Aorta (tissue), 5 donors: ENCODE measurements around the gene COQ5. TPM values are rescaled to one million over a fixed set of nuclear protein-coding genes. Genes with fewer than 3 reads are reported as not detected.

Experiments
- ATAC-seq: fragments of 200-7000 bp; cut with Tn5 transposase; one replicate; pipeline ENCODE4 v1.9.1; 2022; ENCODE audit warnings: moderate library complexity; ENCODE audit not compliant: low FRiP score
- DNase-seq, 2 donors: peaks; one replicate each; pipeline ENCODE4 v3.0.0-alpha.2; 2020
- H3K27ac ChIP-seq, 2 donors: one replicate each; pipeline ENCODE4 v1.5.1; 2013; ENCODE audit warnings: low read length in 2 of 2, mild to moderate bottlenecking in 2 of 2, moderate library complexity in 2 of 2, control low read depth in 1 of 2, inconsistent platforms in 1 of 2, low read depth in 1 of 2
- H3K27me3 ChIP-seq, 2 donors: one replicate each; pipeline ENCODE4 v1.6.1; 2013; ENCODE audit warnings: control low read depth in 1 of 2, low read length in 1 of 2, mild to moderate bottlenecking in 1 of 2, moderate library complexity in 1 of 2; ENCODE audit not compliant: insufficient read depth in 2 of 2, control insufficient read depth in 1 of 2
- H3K36me3 ChIP-seq, 2 donors: one replicate each; pipeline ENCODE4 v1.6.1; 2013; ENCODE audit warnings: control low read depth in 1 of 2, low read length in 1 of 2, mild to moderate bottlenecking in 1 of 2; ENCODE audit not compliant: insufficient read depth in 2 of 2, control insufficient read depth in 1 of 2
- H3K4me1 ChIP-seq, 2 donors: one replicate each; pipeline ENCODE4 v1.6.1; 2013; ENCODE audit warnings: low read length in 2 of 2, control low read depth in 1 of 2, mild to moderate bottlenecking in 1 of 2, moderate library complexity in 1 of 2; ENCODE audit not compliant: insufficient read depth in 2 of 2, control insufficient read depth in 1 of 2
- H3K4me3 ChIP-seq, 2 donors: one replicate each; pipeline ENCODE4 v1.5.1; 2013; ENCODE audit warnings: low read length in 2 of 2, control low read depth in 1 of 2, mild to moderate bottlenecking in 1 of 2
- H3K9me3 ChIP-seq: one replicate; pipeline ENCODE4 v1.6.1; 2013; ENCODE audit warnings: mild to moderate bottlenecking, low read length; ENCODE audit not compliant: control insufficient read depth
- WGBS, 2 donors: extraction: QIAGEN DNeasy Blood & Tissue Kit; methylation state at CpG; one replicate each; pipeline ENCODE4 v1.1.7; 2013; 5-methylcytosine and 5-hydroxymethylcytosine counted together
- intact Hi-C, 2 donors: fragments of 100-400 bp; cut with DNase I; formaldehyde crosslinking; loops; one replicate each; pipeline versions ENCODE4 v1.14.2 to v1.15.0; 2022
- long read RNA-seq, 2 donors: library from polyadenylated mRNA; unstranded; transcript quantifications; one replicate each; pipeline ENCODE4 v2.0.0, GENCODE V29; 2020 to 2021
- polyA plus RNA-seq, 2 donors: library from polyadenylated mRNA; stranded (reverse); fragments of 200-250 nt; gene quantifications; one replicate each; pipeline ENCODE4 v1.2.3, GENCODE V29; 2013
- total RNA-seq, 2 donors: library from RNA; stranded (reverse); fragmentation: NEBNext Ultra II Directional; extraction: Animal tissue kit (Norgen Biotek cat#: 25700); gene quantifications; one replicate each; pipeline ENCODE4 v1.2.1, GENCODE V29; 2021
- donor health status: healthy with polysubstance abuse.
- donor health status: Bipolar disorder and iron deficiency.
- donor health status: DM: no; HTN: no; CAD: no.
- donor health status: DM: no; HTN: no; CAD: no.
- donor health status: DM: yes; HTN: yes; CAD: no.

The COQ5 gene, protein sequence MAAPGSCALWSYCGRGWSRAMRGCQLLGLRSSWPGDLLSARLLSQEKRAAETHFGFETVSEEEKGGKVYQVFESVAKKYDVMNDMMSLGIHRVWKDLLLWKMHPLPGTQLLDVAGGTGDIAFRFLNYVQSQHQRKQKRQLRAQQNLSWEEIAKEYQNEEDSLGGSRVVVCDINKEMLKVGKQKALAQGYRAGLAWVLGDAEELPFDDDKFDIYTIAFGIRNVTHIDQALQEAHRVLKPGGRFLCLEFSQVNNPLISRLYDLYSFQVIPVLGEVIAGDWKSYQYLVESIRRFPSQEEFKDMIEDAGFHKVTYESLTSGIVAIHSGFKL
- total RNA-seq (10 to 100 TPM; 12.0 to 18.3 TPM), polyA plus RNA-seq (10 to 100 TPM; 25.0 to 26.0 TPM)
- long read RNA-seq, donor 1, transcript COQ5-201 (7 exons, 1,535 nt): major isoform, 73 of 108 reads
- long read RNA-seq, donor 1, partial matches to known transcripts: 2 of 108 reads
- long read RNA-seq, donor 1, other reads (novel, unspliced or antisense): 33 of 108 reads
- long read RNA-seq, donor 2, transcript COQ5-201 (7 exons, 1,535 nt): major isoform, 20 of 26 reads
- long read RNA-seq, donor 2, partial matches to known transcripts: 0 of 26 reads
- long read RNA-seq, donor 2, other reads (novel, unspliced or antisense): 6 of 26 reads

DNA sequence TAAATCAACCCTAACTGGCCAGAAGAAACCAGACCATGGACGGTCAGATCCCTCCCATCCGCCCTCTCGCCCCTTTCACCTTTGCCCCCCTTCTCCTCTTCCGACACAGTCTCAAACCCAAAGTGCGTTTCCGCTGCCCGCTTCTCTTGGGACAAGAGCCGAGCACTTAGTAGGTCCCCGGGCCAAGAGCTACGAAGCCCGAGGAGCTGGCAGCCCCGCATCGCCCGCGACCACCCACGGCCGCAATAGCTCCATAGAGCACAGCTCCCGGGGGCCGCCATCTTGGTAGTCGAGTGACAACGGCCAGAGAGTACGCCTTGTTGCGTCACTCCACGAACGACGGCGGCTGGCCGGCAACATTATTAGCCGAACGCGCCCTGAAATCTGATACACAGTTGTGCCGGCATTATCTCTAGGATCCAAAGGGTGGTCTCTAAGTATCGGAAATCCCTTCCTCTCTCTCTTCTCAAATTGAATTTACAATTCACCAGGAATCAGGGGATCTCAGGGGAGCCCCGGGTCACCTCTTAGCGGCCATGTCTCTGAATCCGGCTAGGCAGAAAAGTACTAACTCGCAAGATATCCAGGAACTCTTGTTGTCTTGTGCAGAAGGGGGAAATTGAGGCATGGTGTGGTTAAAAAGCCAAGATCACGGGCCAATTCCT is at the start of gene COQ5:
Gene COQ5 (minus strand): TSS at position 298 of the 665 bp plus-strand sequence. CDS start 17 bp downstream, at position 281.
- H3K36me3 ChIP-seq: no peaks in the 10 kb centered on the region
- intact Hi-C loops: loop anchor here in 1 of 2 donors (2.0 kb wide), 1 partner anchor 58 kb away; no protein-coding TSS in a partner anchor
- no peaks in the 10 kb centered on the region for H3K9me3 ChIP-seq
- DNase-seq (peak; percentile 92 to 97), ATAC-seq (peak; percentile 97)
- peak within 1 kb of the TSS in 1 of 2 donors; percentile 93 for H3K27ac ChIP-seq
- 1% methylated on average over 38 of the region's 38 CpGs for WGBS, 2 donors
- H3K4me1 ChIP-seq: no peaks in the 10 kb centered on the region
- H3K27me3 ChIP-seq: no peaks in the 10 kb centered on the region
- peak within 1 kb of the TSS; percentile 54 to 94 for H3K4me3 ChIP-seq

DNA sequence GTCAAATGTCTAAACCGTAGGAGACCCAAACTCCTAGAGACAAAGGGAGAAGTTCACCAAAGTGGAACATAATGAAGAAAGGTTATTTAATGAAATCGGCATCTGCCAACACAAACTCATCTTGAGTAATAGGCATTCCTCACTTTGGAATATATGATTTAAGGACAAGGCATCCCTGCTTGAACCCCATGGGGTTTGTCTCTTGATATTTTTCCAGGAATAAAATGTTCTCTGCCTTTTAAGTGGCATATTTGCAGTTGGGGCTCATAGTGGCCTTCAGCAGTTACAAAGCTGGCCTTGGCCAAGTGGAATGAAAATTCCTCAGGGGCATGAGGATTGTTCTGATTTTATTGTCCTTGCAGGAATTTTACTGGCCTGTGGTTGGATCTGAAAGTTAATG is 45.1 kb upstream of the COQ5 start:
- Histone ChIP-seq H3K4me1 (no peaks in the 10 kb centered on the region), H3K27me3 (no peaks in the 10 kb centered on the region), H3K4me3 (no peak overlapping the region), H3K9me3 (no peaks in the 10 kb centered on the region), H3K27ac (no peak overlapping the region), H3K36me3 (peaks cover 0 to 17% of the 10 kb centered on the region in 2 donors)
- ATAC-seq: no peak
- no peak for DNase-seq
- WGBS, 2 donors: 68 to 85% methylated on average over 2 of the region's 2 CpGs
- intact Hi-C loops: no loop called here

DNA sequence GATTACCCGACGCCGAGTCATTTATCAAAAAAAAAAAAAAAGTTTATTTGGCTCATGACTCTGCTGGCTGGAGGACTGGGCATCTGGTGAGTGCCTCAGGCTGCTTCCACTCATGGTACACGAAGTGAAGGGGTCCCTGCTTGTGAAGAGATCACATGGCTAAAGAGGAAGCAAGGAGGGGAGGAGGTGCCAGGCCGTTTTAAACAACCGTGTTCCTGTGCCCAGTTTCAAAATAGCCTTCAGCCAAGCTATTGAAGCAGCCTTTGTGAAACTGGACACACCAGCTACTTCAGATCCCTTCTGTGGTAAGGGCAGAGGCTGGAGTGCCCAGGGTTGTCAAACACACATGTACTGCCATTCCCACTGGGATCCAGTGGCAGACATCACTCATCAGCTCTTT is 44.6 kb upstream of the COQ5 start:
- no peaks in the 10 kb centered on the region for H3K27me3 ChIP-seq
- no peak overlapping the region for H3K27ac ChIP-seq
- no peaks in the 10 kb centered on the region for H3K4me1 ChIP-seq
- WGBS, 2 donors: 65 to 69% methylated on average over 6 of the region's 6 CpGs
- H3K9me3 ChIP-seq: no peaks in the 10 kb centered on the region
- intact Hi-C loops: no loop called here
- H3K4me3 ChIP-seq: no peak overlapping the region
- peaks cover 2 to 17% of the 10 kb centered on the region in 2 donors for H3K36me3 ChIP-seq
- ATAC-seq: no peak
- no peak for DNase-seq

DNA sequence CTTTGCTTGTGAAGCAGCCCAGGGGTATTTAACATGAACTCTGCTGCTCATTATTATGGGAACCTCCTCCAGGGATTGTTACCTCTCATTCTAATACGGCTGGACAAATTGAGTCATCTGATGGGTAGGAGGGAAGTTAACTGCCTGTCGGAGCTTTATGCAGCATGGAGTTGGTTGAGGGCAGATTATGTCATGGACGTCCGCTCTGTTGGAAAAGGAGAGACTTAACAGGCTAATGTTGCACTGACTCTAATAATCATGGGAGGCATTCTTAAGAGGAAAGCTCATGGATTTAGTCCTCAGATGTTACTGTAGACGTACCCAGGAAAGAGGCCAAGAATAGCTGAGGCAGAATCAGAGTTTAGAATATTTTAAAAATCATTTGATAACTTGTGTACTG is 42.3 kb upstream of the COQ5 start:
- H3K4me1 ChIP-seq: no peaks in the 10 kb centered on the region
- H3K4me3 ChIP-seq: no peak overlapping the region
- ATAC-seq (no peak), DNase-seq (no peak)
- no peak overlapping the region for H3K27ac ChIP-seq
- WGBS, 2 donors: 37% methylated on average over 5 of the region's 5 CpGs
- no peaks in the 10 kb centered on the region for H3K27me3 ChIP-seq
- H3K36me3 ChIP-seq: peaks cover 5 to 15% of the 10 kb centered on the region in 2 donors
- intact Hi-C loops: no loop called here
- H3K9me3 ChIP-seq: no peaks in the 10 kb centered on the region

DNA sequence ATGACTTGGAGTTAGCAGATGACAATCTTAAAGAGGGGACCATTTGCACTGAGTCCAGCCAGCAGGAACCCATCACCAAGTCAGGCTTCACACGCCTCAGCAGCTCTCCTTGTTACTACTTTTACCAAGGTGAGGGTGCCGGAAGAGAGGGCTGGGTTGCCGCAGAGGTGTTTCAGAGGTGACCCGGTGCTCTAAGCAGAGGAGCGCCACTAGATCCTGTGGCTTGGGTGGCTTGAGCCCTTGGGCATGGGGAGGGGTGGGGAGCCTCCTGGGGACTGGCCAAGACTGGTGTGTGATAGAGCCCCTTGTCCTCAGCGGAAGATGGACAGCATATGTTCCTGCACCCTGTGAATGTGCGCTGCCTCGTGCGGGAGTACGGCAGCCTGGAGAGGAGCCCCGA is 34.5 kb upstream of the COQ5 start:
- Histone ChIP-seq H3K36me3 (peaks cover 25 to 33% of the 10 kb centered on the region in 2 donors), H3K9me3 (no peaks in the 10 kb centered on the region), H3K4me1 (no peaks in the 10 kb centered on the region), H3K4me3 (no peak overlapping the region), H3K27me3 (no peaks in the 10 kb centered on the region), H3K27ac (no peak overlapping the region)
- ATAC-seq (no peak), DNase-seq (no peak)
- WGBS, 2 donors: 90 to 93% methylated on average over 11 of the region's 11 CpGs
- intact Hi-C loops: no loop called here

DNA sequence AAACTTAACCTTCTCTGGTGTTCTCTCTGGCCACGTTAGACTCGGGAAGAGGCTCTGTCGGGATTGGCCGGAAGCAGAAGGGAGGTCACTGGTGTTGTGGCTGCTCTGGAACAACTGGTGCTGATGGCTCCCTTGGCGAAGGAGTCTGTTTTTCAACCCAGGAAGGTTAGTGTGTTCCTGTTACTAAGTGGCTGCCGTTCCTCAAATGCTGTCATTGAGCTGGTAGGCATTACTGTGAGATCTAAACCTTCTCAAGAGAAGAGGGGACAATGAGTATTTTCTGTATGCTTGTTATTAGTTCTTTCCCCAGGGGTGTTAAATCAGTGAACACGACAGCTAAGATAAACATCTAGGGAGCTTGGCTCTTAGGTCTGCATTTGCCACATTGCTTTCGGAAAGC is 33.9 kb upstream of the COQ5 start:
- 39 to 53% methylated on average over 8 of the region's 8 CpGs for WGBS, 2 donors
- no peaks in the 10 kb centered on the region for H3K9me3 ChIP-seq
- H3K4me1 ChIP-seq: no peaks in the 10 kb centered on the region
- DNase-seq (no peak), ATAC-seq (no peak)
- no peak overlapping the region for H3K27ac ChIP-seq
- H3K27me3 ChIP-seq: no peaks in the 10 kb centered on the region
- peaks cover 25 to 34% of the 10 kb centered on the region in 2 donors for H3K36me3 ChIP-seq
- intact Hi-C loops: no loop called here
- H3K4me3 ChIP-seq: no peak overlapping the region

DNA sequence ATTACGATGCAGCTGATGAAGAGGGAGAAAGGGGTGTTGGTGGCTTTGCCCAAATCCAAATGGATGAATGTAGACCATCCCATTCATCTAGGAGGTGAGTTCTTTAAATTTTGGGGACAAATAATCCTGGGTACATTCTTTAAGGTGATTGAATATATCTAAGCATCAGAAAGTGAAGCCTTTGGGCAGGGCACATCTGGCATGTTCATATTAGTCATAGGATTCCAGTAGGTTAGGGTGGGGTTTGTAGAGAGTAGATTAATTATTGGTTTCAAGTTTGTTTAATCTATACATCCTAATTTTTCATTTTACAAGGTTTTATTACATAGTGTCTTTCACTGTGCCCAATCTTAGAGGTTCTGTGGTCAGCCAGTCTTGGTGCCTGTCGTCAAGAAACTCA is 28.6 kb upstream of the COQ5 start:
- no peaks in the 10 kb centered on the region for H3K9me3 ChIP-seq
- no peak overlapping the region for H3K4me3 ChIP-seq
- DNase-seq: no peak
- peaks cover 13 to 15% of the 10 kb centered on the region in 2 donors for H3K36me3 ChIP-seq
- intact Hi-C loops: no loop called here
- H3K4me1 ChIP-seq: no peaks in the 10 kb centered on the region
- no peak overlapping the region for H3K27ac ChIP-seq
- WGBS, 2 donors: 86 to 94% methylated on average over 2 of the region's 2 CpGs
- H3K27me3 ChIP-seq: no peaks in the 10 kb centered on the region
- no peak for ATAC-seq

DNA sequence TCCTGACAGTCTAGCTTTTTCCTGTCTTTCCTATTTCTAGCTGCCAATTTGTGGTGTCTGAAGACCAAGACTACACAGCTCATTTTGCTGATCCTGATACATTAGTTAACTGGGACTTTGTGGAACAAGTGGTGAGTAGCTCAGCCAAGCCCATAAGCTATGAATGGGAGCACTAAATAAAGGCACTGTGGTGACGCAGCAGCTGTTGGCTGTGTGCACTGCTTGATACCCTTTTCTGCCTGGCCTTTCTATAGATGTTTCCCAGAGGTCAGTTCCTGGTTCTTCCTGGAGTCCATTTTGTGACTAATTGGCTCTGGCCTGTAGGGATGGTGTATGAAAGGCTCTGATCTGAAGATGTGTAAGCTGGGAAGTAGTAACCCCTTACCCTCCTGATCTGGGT is 25.7 kb upstream of the COQ5 start:
- Histone ChIP-seq H3K27me3 (no peaks in the 10 kb centered on the region), H3K9me3 (no peaks in the 10 kb centered on the region), H3K27ac (no peak overlapping the region), H3K36me3 (peaks cover 7 to 11% of the 10 kb centered on the region in 2 donors), H3K4me3 (no peak overlapping the region), H3K4me1 (no peaks in the 10 kb centered on the region)
- intact Hi-C loops: no loop called here
- 18 to 27% methylated on average over 1 of the region's 1 CpG for WGBS, 2 donors
- ATAC-seq: no peak
- no peak for DNase-seq
